Astrocyte of the cerebellum (primary cell): ENCODE results near the gene INS.

Experiments
- DNase-seq: peaks from one replicate; pipeline ENCODE4 v3.0.0-alpha.2; 2011; ENCODE audit warnings: low read depth
- H3K4me3 ChIP-seq: 2 replicates; pipeline ENCODE4 v1.5.1; 2011; ENCODE audit warnings: mild to moderate bottlenecking, low read depth, low read length, moderate library complexity
- CTCF ChIP-seq: IDR thresholded peaks from 2 replicates; pipeline ENCODE4 v1.5.1; 2012; ENCODE audit warnings: low read length, low read depth, moderate library complexity, mild to moderate bottlenecking; ENCODE audit errors: missing control alignments
- in situ Hi-C: cut with HindIII; loops from 2 replicates; pipeline ENCODE4 v1.10.0; 2017; ENCODE audit warnings: low sequenced_read_pairs

INS gene

GRCh38 chr11:2207212-2207611, 46.2 kb upstream of the INS start:
- no peak for DNase-seq
- in situ Hi-C loops: no loop called here
- H3K4me3 ChIP-seq: no peak overlapping the region
- TF ChIP-seq CTCF: no peak

GRCh38 chr11:2205981-2206690, 45.1 kb upstream of the INS start:
- DNase-seq: no peak
- TF ChIP-seq CTCF: no peak
- in situ Hi-C loops: no loop called here
- no peak overlapping the region for H3K4me3 ChIP-seq

- no peak overlapping the region for H3K4me3 ChIP-seq
- TF ChIP-seq CTCF: no peak
- in situ Hi-C loops: no loop called here
- no peak for DNase-seq
These were observed 44.3 kb upstream of the INS start for GRCh38 chr11:2205214-2205720.

GRCh38 chr11:2204361-2205213, 43.6 kb upstream of the INS start:
- no peak for TF ChIP-seq CTCF
- in situ Hi-C loops: no loop called here
- DNase-seq: no peak

GRCh38 chr11:2203440-2204259, 42.6 kb upstream of the INS start:
- no peak for TF ChIP-seq CTCF
- no peak overlapping the region for H3K4me3 ChIP-seq
- in situ Hi-C loops: no loop called here
- no peak for DNase-seq

More at GRCh38 chr11:2204361-2205213, 43.6 kb upstream of the INS start:
- H3K4me3 ChIP-seq: no peak overlapping the region

- TF ChIP-seq CTCF: no peak
- in situ Hi-C loops: no loop called here
- H3K4me3 ChIP-seq: no peak overlapping the region
- DNase-seq: no peak
These were observed 42.0 kb upstream of the INS start for GRCh38 chr11:2202900-2203439.
